H1 (cell line): ENCODE results near the gene CACNA1C. TPM values are rescaled to one million over a fixed set of nuclear protein-coding genes. Genes with fewer than 3 reads are reported as not detected.

ENCODE experiments used
- CTCF ChIA-PET: fragments of 300-600 bp; sonication (Branson Sonifier 250); formaldehyde crosslinking; loops from one replicate; lab custom pipeline; 2021; ENCODE audit not compliant: partially characterized antibody; lab: Charles Lee
- POLR2A ChIA-PET: fragments of 300-600 bp; sonication (Branson Sonifier 250); formaldehyde crosslinking; loops from one replicate; lab custom pipeline; 2021; ENCODE audit warnings: inconsistent platforms; ENCODE audit not compliant: partially characterized antibody; lab: Charles Lee
- DNase-seq, 2 experiments: peaks; one replicate each; pipeline versions ENCODE4 v3.0.0 to v3.0.0-alpha.2; 2010 to 2022; ENCODE audit warnings: low spot score in 2 of 2, low read depth in 1 of 2, mixed read lengths in 1 of 2
- FAIRE-seq: peaks from 2 replicates; lab custom pipeline; 2011; peaks lifted over from hg19 to GRCh38; lab: Jason Lieb, UNC
- H2AFZ ChIP-seq: 2 replicates; pipeline ENCODE4 v1.8.1; 2012; ENCODE audit warnings: low read length, inconsistent platforms
- H2AK5ac ChIP-seq: 2 replicates; pipeline ENCODE4 v1.6.1; 2013; ENCODE audit warnings: low read depth, low read length
- H2BK120ac ChIP-seq: replicated peaks from 2 replicates; pipeline ENCODE3; 2013; ENCODE audit warnings: low read depth, low read length, inconsistent platforms
- H2BK12ac ChIP-seq: 2 replicates; pipeline ENCODE4 v1.6.1; 2013; ENCODE audit warnings: low read depth, low read length
- H2BK15ac ChIP-seq: 2 replicates; pipeline ENCODE4 v1.6.1; 2013; ENCODE audit warnings: low read length
- H2BK20ac ChIP-seq: 2 replicates; pipeline ENCODE4 v1.6.1; 2013; ENCODE audit warnings: low read length
- H2BK5ac ChIP-seq: 2 replicates; pipeline ENCODE4 v1.6.1; 2013; ENCODE audit warnings: low read depth, low read length
- H3K14ac ChIP-seq: 2 replicates; pipeline ENCODE4 v1.6.1; 2013; ENCODE audit warnings: inconsistent platforms; ENCODE audit not compliant: insufficient read length
- H3K18ac ChIP-seq: 2 replicates; pipeline ENCODE4 v1.6.1; 2013; ENCODE audit warnings: low read length; ENCODE audit errors: extremely low read depth
- H3K23ac ChIP-seq: 2 replicates; pipeline ENCODE4 v1.6.1; 2013; ENCODE audit warnings: inconsistent platforms; ENCODE audit not compliant: insufficient read length
- H3K23me2 ChIP-seq: 2 replicates; pipeline ENCODE4 v1.6.1; 2013; ENCODE audit warnings: low read depth, low read length
- H3K27ac ChIP-seq: 2 replicates; pipeline ENCODE4 v1.6.1; 2011; ENCODE audit warnings: low read depth, low read length, inconsistent platforms
- H3K27me3 ChIP-seq, 4 experiments: replicated peaks in 1 of 4; 1 replicate in 1 of 4; 2 replicates in 3 of 4; pipeline versions ENCODE4 v1.6.1 to v1.8.1; 2011 to 2013; ENCODE audit warnings: low read length in 3 of 4, mild to moderate bottlenecking in 3 of 4, inconsistent platforms in 2 of 4, mixed read lengths in 2 of 4, moderate library complexity in 1 of 4; ENCODE audit not compliant: control insufficient read depth in 3 of 4, insufficient read depth in 3 of 4; ENCODE audit errors: extremely low read depth in 1 of 4
- H3K36me3 ChIP-seq, 4 experiments: 2 replicates each; pipeline versions ENCODE4 v1.6.1 to v1.8.1; 2011 to 2013; ENCODE audit warnings: mild to moderate bottlenecking in 4 of 4, low read length in 3 of 4, moderate library complexity in 2 of 4, control low read depth in 1 of 4, inconsistent platforms in 1 of 4; ENCODE audit not compliant: insufficient read depth in 4 of 4, control insufficient read depth in 2 of 4
- H3K4ac ChIP-seq: replicated peaks from 2 replicates; pipeline ENCODE3; 2013; ENCODE audit warnings: low read length, low read depth, mixed read lengths, inconsistent platforms; ENCODE audit not compliant: insufficient read length
- H3K4me1 ChIP-seq, 4 experiments: replicated peaks in 1 of 4; 1 replicate in 1 of 4; 2 replicates in 3 of 4; pipeline versions ENCODE4 v1.6.1 to v1.8.1; 2011 to 2013; ENCODE audit warnings: low read length in 3 of 4, inconsistent platforms in 2 of 4, mixed read lengths in 1 of 4; ENCODE audit not compliant: insufficient read depth in 4 of 4, control insufficient read depth in 3 of 4
- H3K4me2 ChIP-seq, 2 experiments: 2 replicates each; pipeline versions ENCODE4 v1.6.1 to v1.8.1; 2011 to 2013; ENCODE audit warnings: low read depth in 2 of 2, low read length in 2 of 2, control low read depth in 1 of 2, inconsistent platforms in 1 of 2, mild to moderate bottlenecking in 1 of 2; ENCODE audit not compliant: insufficient read depth in 1 of 2
- H3K4me3 ChIP-seq, 4 experiments: fragments of 200-600, 300-600 bp in 1 of 4; sonication (generic), shearing (Covaris generic), sonication (Bioruptor Twin) in 1 of 4; 2 replicates each; pipeline versions ENCODE4 v1.5.1 to v1.8.1; 2011 to 2016; ENCODE audit warnings: low read length in 4 of 4, low read depth in 3 of 4, control low read depth in 2 of 4, inconsistent platforms in 2 of 4, mild to moderate bottlenecking in 2 of 4, mixed read lengths in 1 of 4, moderate library complexity in 1 of 4; ENCODE audit not compliant: insufficient read depth in 2 of 4; ENCODE audit errors: extremely low read depth in 1 of 4
- H3K56ac ChIP-seq: replicated peaks from 2 replicates; pipeline ENCODE3; 2013; ENCODE audit warnings: low read depth, mild to moderate bottlenecking, mixed read lengths, low read length, inconsistent platforms; ENCODE audit not compliant: insufficient read length
- H3K79me1 ChIP-seq: 2 replicates; pipeline ENCODE4 v1.6.1; 2013; ENCODE audit warnings: low read depth, low read length, control low read depth
- H3K79me2 ChIP-seq, 2 experiments: 2 replicates each; pipeline versions ENCODE4 v1.6.1 to v1.8.1; 2012 to 2013; ENCODE audit warnings: low read length in 2 of 2, mild to moderate bottlenecking in 2 of 2, inconsistent platforms in 1 of 2; ENCODE audit not compliant: insufficient read depth in 2 of 2, control insufficient read depth in 1 of 2
- H3K9ac ChIP-seq, 4 experiments: replicated peaks in 1 of 4; 1 replicate in 1 of 4; 2 replicates in 3 of 4; pipeline versions ENCODE4 v1.6.1 to v1.8.1; 2011 to 2013; ENCODE audit warnings: low read depth in 3 of 4, low read length in 3 of 4, control low read depth in 2 of 4, mild to moderate bottlenecking in 2 of 4, moderate library complexity in 2 of 4, inconsistent platforms in 1 of 4; ENCODE audit errors: extremely low read depth in 1 of 4
- H3K9me3 ChIP-seq, 2 experiments: 2 replicates each; pipeline versions ENCODE4 v1.6.1 to v1.8.1; 2012 to 2013; ENCODE audit warnings: mild to moderate bottlenecking in 2 of 2, moderate library complexity in 2 of 2, control low read depth in 1 of 2, inconsistent platforms in 1 of 2, low read depth in 1 of 2, low read length in 1 of 2, mixed read lengths in 1 of 2; ENCODE audit not compliant: insufficient read depth in 2 of 2
- H4K20me1 ChIP-seq, 2 experiments: replicated peaks in 1 of 2; 2 replicates each; pipeline versions ENCODE3 to v1.8.1; 2011 to 2013; ENCODE audit warnings: inconsistent platforms in 2 of 2, low read length in 2 of 2, mild to moderate bottlenecking in 1 of 2; ENCODE audit not compliant: insufficient read depth in 2 of 2, control insufficient read depth in 1 of 2
- H4K5ac ChIP-seq: 2 replicates; pipeline ENCODE4 v1.6.1; 2013; ENCODE audit warnings: low read length, low read depth, mixed read lengths, inconsistent platforms; ENCODE audit not compliant: insufficient read length
- H4K8ac ChIP-seq: 2 replicates; pipeline ENCODE4 v1.8.0; 2013; ENCODE audit warnings: mild to moderate bottlenecking, moderate library complexity, low read length, inconsistent platforms; ENCODE audit not compliant: insufficient read depth; ENCODE audit errors: extremely low read depth
- H4K91ac ChIP-seq: replicated peaks from 2 replicates; pipeline ENCODE3; 2013; ENCODE audit warnings: low read length, mixed read lengths, inconsistent platforms; ENCODE audit not compliant: insufficient read length
- ASH2L ChIP-seq: fragments of 200-600, 300-600 bp; sonication (generic); IDR thresholded peaks from one replicate; pipeline ENCODE4 v1.7.1; 2017; ENCODE audit warnings: low read length
- CBX5 ChIP-seq: fragments of 300-800, 300-1000 bp; sonication (generic); IDR thresholded peaks from 2 replicates; pipeline ENCODE4 v1.7.1; 2016; ENCODE audit warnings: antibody characterized with exemption, low read length, low read depth
- CBX8 ChIP-seq: fragments of 300-800, 300-1000 bp; sonication (generic); IDR thresholded peaks from 2 replicates; pipeline ENCODE4 v1.7.1; 2016; ENCODE audit warnings: low read depth, low read length, borderline replicate concordance
- CHD1 ChIP-seq: IDR thresholded peaks from 2 replicates; pipeline ENCODE4 v1.6.1; 2012; ENCODE audit warnings: low read depth, low read length, improper control_type of control experiment
- FOSL1 ChIP-seq: IDR thresholded peaks from 2 replicates; pipeline ENCODE4 v1.6.1; 2011; ENCODE audit warnings: mild to moderate bottlenecking, low read depth, low read length, moderate library complexity; ENCODE audit not compliant: insufficient read depth
- JUN ChIP-seq: IDR thresholded peaks from 2 replicates; pipeline ENCODE4 v1.6.1; 2011; ENCODE audit warnings: low read depth, mild to moderate bottlenecking, improper control_type of control experiment, low read length
- JUND ChIP-seq: IDR thresholded peaks from 2 replicates; pipeline ENCODE4 v1.6.1; 2011; ENCODE audit warnings: mild to moderate bottlenecking, improper control_type of control experiment, low read length
- PHF8 ChIP-seq: fragments of 200-600 bp; sonication (generic); conservative IDR thresholded peaks from 2 replicates; pipeline ENCODE4 v1.7.1; 2012; ENCODE audit warnings: low read depth, mild to moderate bottlenecking, inconsistent platforms, low read length, moderate library complexity
- RAD21 ChIP-seq, 2 experiments: IDR thresholded peaks in 1 of 2; conservative IDR thresholded peaks in 1 of 2; 2 replicates each; pipeline ENCODE4 v1.6.1; 2011; ENCODE audit warnings: low read depth in 2 of 2, low read length in 2 of 2, improper control_type of control experiment in 1 of 2, inconsistent platforms in 1 of 2, mild to moderate bottlenecking in 1 of 2, moderate library complexity in 1 of 2
- RXRA ChIP-seq: IDR thresholded peaks from 2 replicates; pipeline ENCODE4 v1.6.1; 2011; ENCODE audit warnings: low read depth, mild to moderate bottlenecking, low read length, moderate library complexity; ENCODE audit not compliant: insufficient read depth
- TAF7 ChIP-seq: optimal IDR thresholded peaks from 2 replicates; pipeline ENCODE3; 2011; ENCODE audit warnings: low read depth, mild to moderate bottlenecking, inconsistent platforms, low read length, moderate library complexity, borderline replicate concordance
- TCF12 ChIP-seq: IDR thresholded peaks from 2 replicates; pipeline ENCODE4 v1.6.1; 2011; ENCODE audit warnings: low read depth, mild to moderate bottlenecking, low read length
- WGBS, 2 experiments: shearing (Covaris generic) in 1 of 2; methylation state at CpG; one replicate each; pipeline versions ENCODE4 v1.1.6 to v1.1.7; 2013 to 2015; ENCODE audit warnings: low lambda C conversion rate in 2 of 2, mixed read lengths in 2 of 2, inconsistent platforms in 1 of 2, low coverage in 1 of 2, missing lambda C conversion rate in 1 of 2; ENCODE audit not compliant: insufficient replicate concordance in 2 of 2, insufficient coverage in 1 of 2, insufficient read length in 1 of 2; ENCODE audit errors: extremely low coverage in 1 of 2, missing lambda C conversion rate in 1 of 2; 5-methylcytosine and 5-hydroxymethylcytosine counted together
- polyA plus RNA-seq, 7 experiments: library from polyadenylated mRNA; depleted of rRNA in 3 of 7; stranded (reverse) in 5 of 7; unstranded in 2 of 7; fragments of >200 nt in 5 of 7; fragments of 200-250 nt in 2 of 7; gene quantifications; 1 replicate in 5 of 7; 2 replicates in 1 of 7; 4 replicates in 1 of 7; pipeline versions ENCODE4 v1.2.1 to v1.2.3, GENCODE V29; 2011 to 2013; ENCODE audit warnings: missing spikeins in 2 of 7, mixed read lengths in 2 of 7
- total RNA-seq: library from RNA; stranded (reverse); fragmentation: NEBNext Ultra II Directional; extraction: Animal tissue kit (Norgen Biotek cat#: 25700); gene quantifications from 2 replicates; pipeline ENCODE4 v1.2.1, GENCODE V29; 2021
- TF ChIP-seq, protein P1 (sequence below): IDR thresholded peaks from 2 replicates; pipeline ENCODE4 v1.6.1; 2012; ENCODE audit warnings: inconsistent platforms
- TF ChIP-seq, protein P2 (sequence below): IDR thresholded peaks from 2 replicates; pipeline ENCODE4 v1.6.1; 2012; ENCODE audit warnings: inconsistent platforms

The CACNA1C gene
- total and polyA plus RNA-seq, 2 of the 8 experiments (the other 6 are each of a cell fraction or from before 2014, with no cell fraction given) = 1.3 TPM

DNA sequence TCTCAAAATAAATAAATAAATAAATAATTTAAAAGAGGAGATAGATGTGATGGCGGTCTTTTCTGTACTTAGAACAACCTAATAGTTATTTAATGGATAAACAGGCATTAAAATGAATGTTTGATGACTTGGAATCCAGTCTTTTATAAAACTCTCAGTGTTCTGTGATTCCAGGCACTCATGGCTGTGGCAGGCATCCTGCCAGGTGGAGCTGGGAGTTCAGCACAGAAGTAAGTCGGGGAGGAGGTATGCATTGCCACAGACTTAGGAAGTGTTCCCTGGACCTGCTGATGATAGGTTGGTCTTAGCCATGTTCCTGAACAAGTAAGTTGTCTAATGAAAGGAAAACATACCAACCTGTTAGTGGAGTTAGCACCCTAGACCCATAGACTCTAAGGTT lies 126.3 kb downstream of the CACNA1C start:
- FAIRE-seq (no peak), DNase-seq (no peak)
- Histone ChIP-seq H2AFZ (no peak overlapping the region), H2AK5ac (no peak overlapping the region), H4K20me1 (no peaks in the 10 kb centered on the region), H2BK5ac (no peak overlapping the region), H3K14ac (no peak overlapping the region), H3K4me1 (peaks cover 0 to 11% (median 3%) of the 10 kb centered on the region in 4 experiments; a peak in 4 of 7 replicates), H3K4me3 (no peak overlapping the region), H2BK15ac (no peak overlapping the region), H3K79me1 (no peaks in the 10 kb centered on the region), H3K27ac (no peak overlapping the region), H3K9ac (no peak overlapping the region), H3K9me3 (no peaks in the 10 kb centered on the region), H3K56ac (no peak overlapping the region), H3K79me2 (no peaks in the 10 kb centered on the region), H4K8ac (no peak overlapping the region), H2BK12ac (no peak overlapping the region), H3K23me2 (no peaks in the 10 kb centered on the region), H3K27me3 (no peaks in the 10 kb centered on the region; a peak in 1 of 7 replicates), H4K5ac (no peak overlapping the region), H4K91ac (no peak overlapping the region), H3K4me2 (no peak overlapping the region), H3K4ac (no peak overlapping the region), H3K36me3 (no peaks in the 10 kb centered on the region), H3K18ac (no peak overlapping the region), H3K23ac (no peak overlapping the region), H2BK20ac (no peak overlapping the region), H2BK120ac (no peak overlapping the region)
- POLR2A ChIA-PET = no interaction called here
- 87% methylated on average over 2 of the region's 2 CpGs; no CpG with 5 or more reads in 1 of the 2 experiments for WGBS, 2 experiments
- CTCF ChIA-PET = interaction anchor here (1.6 kb wide), 1 partner anchor 118 kb away, joined by 4 read pairs; no protein-coding TSS in a partner anchor
- TF ChIP-seq, protein P1, sequence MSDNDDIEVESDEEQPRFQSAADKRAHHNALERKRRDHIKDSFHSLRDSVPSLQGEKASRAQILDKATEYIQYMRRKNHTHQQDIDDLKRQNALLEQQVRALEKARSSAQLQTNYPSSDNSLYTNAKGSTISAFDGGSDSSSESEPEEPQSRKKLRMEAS = no peak
- TF ChIP-seq JUN (no peak), RXRA (no peak), FOSL1 (no peak), CBX5 (no peak), TAF7 (no peak), PHF8 (no peak), RAD21 (IDR thresholded peaks at IDR 0.05 in 1 of 2, conservative IDR thresholded peaks at IDR 0.05 in 1 of 2; ENCODE audit: low read depth in 2 of 2, low read length in 2 of 2) (no peak), ASH2L (no peak), TCF12 (no peak), JUND (no peak), CHD1 (no peak), CBX8 (no peak)
- TF ChIP-seq, protein P2, sequence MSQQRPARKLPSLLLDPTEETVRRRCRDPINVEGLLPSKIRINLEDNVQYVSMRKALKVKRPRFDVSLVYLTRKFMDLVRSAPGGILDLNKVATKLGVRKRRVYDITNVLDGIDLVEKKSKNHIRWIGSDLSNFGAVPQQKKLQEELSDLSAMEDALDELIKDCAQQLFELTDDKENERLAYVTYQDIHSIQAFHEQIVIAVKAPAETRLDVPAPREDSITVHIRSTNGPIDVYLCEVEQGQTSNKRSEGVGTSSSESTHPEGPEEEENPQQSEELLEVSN = no peak
